Activated CD4-positive, CD25-positive, alpha-beta regulatory T cell treated with anti-CD3 and anti-CD28 coated beads, Interleukin-2, amount 50 U/mL, for 16 hours (primary cell): ENCODE measurements around the gene GRIK4.
"Not testable (repeated sequence)": the region's sequence is repeated elsewhere in the genome, so short reads cannot be mapped to it uniquely, and the experiment has no call there.

Experiments
- DNase-seq: peaks from one replicate; pipeline ENCODE4 v3.0.0-alpha.2; 2020; ENCODE audit warnings: low read depth, low spot score

GRIK4 gene

GRCh38 chr11:120606211-120607010 is 94.9 kb downstream of the GRIK4 start:
- no peak for DNase-seq

- DNase-seq: no peak
Observed at GRCh38 chr11:120608061-120608460, 96.5 kb downstream of the GRIK4 start.

GRCh38 chr11:120608760-120609211 is 97.2 kb downstream of the GRIK4 start:
- no peak for DNase-seq

GRCh38 chr11:120610111-120610510 is 98.6 kb downstream of the GRIK4 start:
- no peak for DNase-seq

- DNase-seq: no peak
Observed at GRCh38 chr11:120611581-120611980, 100.0 kb downstream of the GRIK4 start.

- no peak for DNase-seq
Observed at GRCh38 chr11:120612513-120613263, 101.1 kb downstream of the GRIK4 start.

GRCh38 chr11:120613264-120614226 is 102.0 kb downstream of the GRIK4 start:
- DNase-seq: no peak

GRCh38 chr11:120615391-120615790 is 103.8 kb downstream of the GRIK4 start:
- no peak for DNase-seq

- no peak for DNase-seq
Observed at GRCh38 chr11:120618399-120618798, 106.9 kb downstream of the GRIK4 start.

GRCh38 chr11:120622189-120622875 is 110.8 kb downstream of the GRIK4 start:
- DNase-seq: no peak

- DNase-seq: not testable (repeated sequence)
Observed at GRCh38 chr11:120624992-120625391, 113.4 kb downstream of the GRIK4 start.

- no peak for DNase-seq
Observed at GRCh38 chr11:120625565-120625964, 114.0 kb downstream of the GRIK4 start.

GRCh38 chr11:120626791-120627190 is 115.2 kb downstream of the GRIK4 start:
- no peak for DNase-seq

- DNase-seq: no peak
Observed at GRCh38 chr11:120627327-120628163, 116.0 kb downstream of the GRIK4 start.

- no peak for DNase-seq
Observed at GRCh38 chr11:120629407-120630080, 118.0 kb downstream of the GRIK4 start.

GRCh38 chr11:120630122-120630521 is 118.6 kb downstream of the GRIK4 start:
- DNase-seq: no peak

- DNase-seq: no peak
Observed at GRCh38 chr11:120632579-120632978, 121.0 kb downstream of the GRIK4 start.

GRCh38 chr11:120633616-120634393 is 122.3 kb downstream of the GRIK4 start:
- DNase-seq: no peak

GRCh38 chr11:120634706-120635105 is 123.2 kb downstream of the GRIK4 start:
- no peak for DNase-seq
